Iris pigment epithelial cell (primary cell): ENCODE results near the gene MGAT4A.
A peak's percentile ranks its signal among the peaks of the same experiment; 100 is the strongest.
"Not testable (repeated sequence)": the region's sequence is repeated elsewhere in the genome, so short reads cannot be mapped to it uniquely, and the experiment has no call there.

Experiments
- DNase-seq: peaks from one replicate; pipeline ENCODE4 v3.0.0-alpha.2; 2011; ENCODE audit warnings: low read depth

MGAT4A gene

GRCh38 chr2:98702858-98703620 is 27.9 kb downstream of the MGAT4A start:
- no peak for DNase-seq

- DNase-seq, result no peak
Measured at GRCh38 chr2:98702127-98702802, 28.7 kb downstream of the MGAT4A start.

GRCh38 chr2:98701230-98701629 is 29.7 kb downstream of the MGAT4A start:
- peak; percentile 5 for DNase-seq

- no peak for DNase-seq
Measured at GRCh38 chr2:98698896-98699295, 32.0 kb downstream of the MGAT4A start.

- no peak for DNase-seq
Measured at GRCh38 chr2:98697651-98698337, 33.1 kb downstream of the MGAT4A start.

- no peak for DNase-seq
Measured at GRCh38 chr2:98696200-98696599, 34.7 kb downstream of the MGAT4A start.

GRCh38 chr2:98695255-98695654 is 35.7 kb downstream of the MGAT4A start:
- DNase-seq, result no peak

GRCh38 chr2:98693477-98693876 is 37.5 kb downstream of the MGAT4A start:
- no peak for DNase-seq

- DNase-seq, result no peak
Measured at GRCh38 chr2:98692090-98693054, 38.6 kb downstream of the MGAT4A start.

GRCh38 chr2:98691303-98691702 is 39.6 kb downstream of the MGAT4A start:
- peak; percentile 2 for DNase-seq

- no peak for DNase-seq
Measured at GRCh38 chr2:98685930-98686887, 44.7 kb downstream of the MGAT4A start.

GRCh38 chr2:98683728-98684127 is 47.2 kb downstream of the MGAT4A start:
- no peak for DNase-seq

GRCh38 chr2:98676742-98677141 is 54.2 kb downstream of the MGAT4A start:
- no peak for DNase-seq

- DNase-seq, result no peak
Measured at GRCh38 chr2:98674233-98674964, 56.5 kb downstream of the MGAT4A start.

GRCh38 chr2:98669675-98670074 is 61.3 kb downstream of the MGAT4A start:
- DNase-seq, result peak; percentile 46

- no peak for DNase-seq
Measured at GRCh38 chr2:98665677-98666076, 65.3 kb downstream of the MGAT4A start.

GRCh38 chr2:98664323-98664722 is 66.6 kb downstream of the MGAT4A start:
- DNase-seq, result peak; percentile 12

GRCh38 chr2:98663511-98664090 is 67.3 kb downstream of the MGAT4A start:
- DNase-seq, result no peak

GRCh38 chr2:98659491-98659840 is 71.5 kb downstream of the MGAT4A start:
- not testable (repeated sequence) for DNase-seq
